Sigmoid colon (tissue), 7 donors: ENCODE results near the gene PLCH2. TPM values are rescaled to one million over a fixed set of nuclear protein-coding genes. Genes with fewer than 3 reads are reported as not detected.

Experiments used
- DNase-seq: peaks from one replicate; pipeline ENCODE4 v3.0.0-alpha.2; 2019
- H3K27ac ChIP-seq, 4 donors: fragments of 200-600 bp; sonication (generic); one replicate each; pipeline ENCODE4 v1.5.1; 2016 to 2019; ENCODE audit warnings: mild to moderate bottlenecking in 1 of 4
- H3K27me3 ChIP-seq, 3 donors: fragments of 200-600 bp; sonication (generic); one replicate each; pipeline ENCODE4 v1.5.1; 2019; ENCODE audit warnings: mild to moderate bottlenecking in 1 of 3
- H3K36me3 ChIP-seq, 4 donors: fragments of 200-600 bp; sonication (generic); one replicate each; pipeline ENCODE4 v1.5.1; 2016 to 2019
- H3K4me1 ChIP-seq, 4 donors: fragments of 200-600 bp; sonication (generic); one replicate each; pipeline ENCODE4 v1.5.1; 2017 to 2019
- H3K4me3 ChIP-seq, 4 donors: fragments of 200-600 bp; sonication (generic); one replicate each; pipeline ENCODE4 v1.5.1; 2017 to 2019; ENCODE audit warnings: mild to moderate bottlenecking in 2 of 4, moderate library complexity in 1 of 4
- H3K9me3 ChIP-seq, 4 donors: fragments of 200-600 bp in 3 of 4; sonication (generic) in 3 of 4; one replicate each; pipeline versions ENCODE4 v1.5.1 to v1.6.1; 2013 to 2019
- EP300 ChIP-seq, 4 donors: sonication (generic); formaldehyde crosslinking; IDR thresholded peaks; one replicate each; pipeline ENCODE4 v1.6.1; 2017; ENCODE audit warnings: antibody characterized with exemption in 4 of 4
- POLR2A ChIP-seq, 2 donors: fragments of 450-650 bp; IDR thresholded peaks; one replicate each; pipeline ENCODE4 v1.6.1; 2016; ENCODE audit warnings: antibody characterized with exemption in 2 of 2, mild to moderate bottlenecking in 2 of 2, moderate library complexity in 2 of 2
- POLR2AphosphoS5 ChIP-seq, 4 donors: sonication (generic); formaldehyde crosslinking; IDR thresholded peaks; one replicate each; pipeline ENCODE4 v1.6.1; 2017; ENCODE audit warnings: antibody characterized with exemption in 4 of 4
- WGBS, 2 donors: extraction: QIAGEN DNeasy Blood & Tissue Kit; methylation state at CpG; one replicate each; pipeline ENCODE4 v1.1.7; 2013; 5-methylcytosine and 5-hydroxymethylcytosine counted together
- intact Hi-C: fragments of 100-400 bp; cut with DNase I; formaldehyde crosslinking; loops from one replicate; pipeline ENCODE4 v1.15.1; 2023
- polyA plus RNA-seq, 3 donors: library from polyadenylated mRNA; stranded (reverse); fragments of 200-250 nt; gene quantifications; one replicate each; pipeline ENCODE4 v1.2.3, GENCODE V29; 2013
- total RNA-seq, 4 donors: library from RNA; depleted of rRNA; stranded (reverse); fragments of >200 nt; gene quantifications; one replicate each; pipeline ENCODE4 v1.1.0, GENCODE V29; 2016
- TF ChIP-seq, protein P1 (sequence below), 4 experiments: fragments of 450-650 bp in 3 of 4; fragments of 200-600 bp in 1 of 4; IDR thresholded peaks; one replicate each; pipeline ENCODE4 v1.5.1; 2016 to 2019; ENCODE audit warnings: antibody characterized with exemption in 4 of 4, mild to moderate bottlenecking in 3 of 4, moderate library complexity in 2 of 4
- donor health status: healthy with polysubstance abuse.
- donor health status: Bipolar disorder and iron deficiency.
- donor health status: healthy.

Gene PLCH2
- total and polyA plus RNA-seq, 7 donors: 0.54 to 3.8 (median 1.1) TPM; not detected in 2

DNA sequence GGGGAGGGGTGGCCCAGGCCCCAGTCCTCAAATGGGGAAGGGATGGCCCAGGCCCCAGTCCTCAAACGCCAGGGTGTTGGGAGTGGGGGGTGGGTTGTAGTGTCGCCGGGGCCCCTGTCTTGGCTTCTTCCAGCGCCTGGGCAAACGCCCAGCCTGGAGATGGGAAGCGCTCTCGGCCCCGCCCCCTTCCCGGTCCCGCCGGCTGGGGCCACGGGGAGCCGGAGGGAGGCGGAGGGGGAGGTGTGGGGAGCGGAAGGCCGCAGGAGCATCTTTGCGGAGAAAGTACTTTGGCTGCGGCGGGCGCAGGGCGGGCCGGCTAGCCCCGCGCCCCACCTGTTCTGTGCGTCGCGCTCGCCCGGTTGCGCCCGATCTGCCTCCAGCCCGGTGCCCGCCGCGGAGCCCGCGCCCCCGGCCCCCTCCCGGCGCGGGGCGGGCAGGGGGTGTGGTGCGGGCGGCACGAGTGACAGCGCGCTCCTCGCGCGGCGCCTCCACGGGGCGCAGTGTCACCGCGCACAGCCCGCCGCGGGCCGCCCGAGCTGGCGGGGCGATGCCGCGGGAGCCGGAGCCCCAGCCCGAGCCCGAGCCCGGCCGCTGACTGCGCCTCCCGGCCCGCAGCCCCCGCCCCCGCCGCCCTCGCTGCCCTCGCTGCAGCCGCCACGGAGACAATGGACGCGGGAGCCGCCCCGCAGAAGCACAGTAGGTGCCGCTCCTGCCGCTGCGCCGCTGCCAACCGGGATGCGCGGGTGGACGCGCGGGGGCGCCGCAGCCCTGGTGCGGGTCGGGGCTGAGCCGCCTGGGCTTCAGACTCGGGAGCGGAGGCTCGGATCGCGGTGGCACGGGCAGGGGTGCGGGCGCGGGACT, 32.6 kb upstream of the PLCH2 start:
- H3K4me3 ChIP-seq: no peak overlapping the region
- intact Hi-C loops: no loop called here
- DNase-seq: no peak
- 1 to 2% methylated on average over 107 of the region's 107 CpGs for WGBS, 2 donors
- peaks cover 7 to 86% (median 36%) of the 10 kb centered on the region in 3 donors for H3K27me3 ChIP-seq
- no peaks in the 10 kb centered on the region for H3K9me3 ChIP-seq
- H3K27ac ChIP-seq: no peak overlapping the region
- H3K36me3 ChIP-seq: no peaks in the 10 kb centered on the region
- no peaks in the 10 kb centered on the region for H3K4me1 ChIP-seq
- no peak for TF ChIP-seq EP300 (IDR thresholded peaks at IDR 0.05)
- no peak for TF ChIP-seq POLR2A (IDR thresholded peaks at IDR 0.05)
- no peak for TF ChIP-seq POLR2AphosphoS5 (IDR thresholded peaks at IDR 0.05)
- TF ChIP-seq, protein P1, sequence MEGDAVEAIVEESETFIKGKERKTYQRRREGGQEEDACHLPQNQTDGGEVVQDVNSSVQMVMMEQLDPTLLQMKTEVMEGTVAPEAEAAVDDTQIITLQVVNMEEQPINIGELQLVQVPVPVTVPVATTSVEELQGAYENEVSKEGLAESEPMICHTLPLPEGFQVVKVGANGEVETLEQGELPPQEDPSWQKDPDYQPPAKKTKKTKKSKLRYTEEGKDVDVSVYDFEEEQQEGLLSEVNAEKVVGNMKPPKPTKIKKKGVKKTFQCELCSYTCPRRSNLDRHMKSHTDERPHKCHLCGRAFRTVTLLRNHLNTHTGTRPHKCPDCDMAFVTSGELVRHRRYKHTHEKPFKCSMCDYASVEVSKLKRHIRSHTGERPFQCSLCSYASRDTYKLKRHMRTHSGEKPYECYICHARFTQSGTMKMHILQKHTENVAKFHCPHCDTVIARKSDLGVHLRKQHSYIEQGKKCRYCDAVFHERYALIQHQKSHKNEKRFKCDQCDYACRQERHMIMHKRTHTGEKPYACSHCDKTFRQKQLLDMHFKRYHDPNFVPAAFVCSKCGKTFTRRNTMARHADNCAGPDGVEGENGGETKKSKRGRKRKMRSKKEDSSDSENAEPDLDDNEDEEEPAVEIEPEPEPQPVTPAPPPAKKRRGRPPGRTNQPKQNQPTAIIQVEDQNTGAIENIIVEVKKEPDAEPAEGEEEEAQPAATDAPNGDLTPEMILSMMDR (IDR thresholded peaks at IDR 0.05): no peak

DNA sequence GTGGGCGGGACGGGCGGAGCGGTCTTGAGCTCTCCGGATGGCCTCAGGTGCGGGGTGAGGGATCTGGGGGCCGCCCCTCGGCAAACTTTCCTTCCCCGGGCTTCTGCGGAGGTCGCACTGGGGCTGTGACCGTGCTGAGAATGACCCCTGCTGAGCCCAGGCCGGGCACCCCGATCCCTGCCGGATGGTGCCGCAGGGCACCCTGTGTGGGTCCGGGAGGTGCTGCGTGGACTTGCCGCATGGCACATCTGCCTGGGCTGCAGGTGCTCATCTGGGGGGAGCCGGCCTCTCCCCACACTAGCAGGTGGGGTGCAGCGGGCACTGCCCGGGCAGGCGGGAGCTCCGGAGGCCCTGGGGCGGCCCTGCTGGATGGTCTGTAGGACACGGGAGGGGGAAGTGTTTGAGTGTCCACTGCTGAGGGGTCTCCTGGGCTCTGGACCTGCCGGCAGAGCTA, 31.9 kb upstream of the PLCH2 start:
- H3K4me1 ChIP-seq: no peaks in the 10 kb centered on the region

DNA sequence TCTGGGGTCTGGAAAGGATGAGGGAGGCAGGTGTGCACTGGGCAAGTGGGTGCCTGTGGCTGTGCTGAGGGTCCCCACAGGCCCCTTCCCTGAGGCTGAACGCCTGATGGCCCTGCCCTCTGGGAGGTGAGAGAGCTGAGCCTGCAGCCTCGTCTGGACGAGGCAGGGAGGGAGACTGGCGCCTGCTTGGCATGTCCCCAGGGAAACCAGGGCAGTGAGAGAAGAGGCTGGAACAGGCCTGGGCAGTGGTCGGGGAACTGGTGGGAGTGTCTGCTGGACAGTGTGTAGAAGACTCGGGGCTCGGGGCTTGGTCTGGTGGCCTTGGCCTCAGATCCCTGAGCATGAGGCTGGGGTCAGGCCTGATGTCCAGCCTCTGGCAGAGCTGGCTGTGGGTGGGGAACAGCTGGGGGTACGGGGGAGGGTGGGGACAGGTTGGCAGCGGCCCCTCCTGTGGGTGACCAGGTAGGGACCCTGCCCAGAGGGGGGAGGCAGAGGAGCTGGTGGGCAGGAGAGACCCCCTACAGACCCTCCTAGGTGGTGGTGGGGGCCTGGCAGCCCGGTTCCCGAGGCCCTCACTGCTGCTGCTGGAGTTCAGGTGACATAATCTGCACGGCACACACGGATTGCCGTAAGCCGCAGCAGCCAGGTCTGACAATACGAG, 30.8 kb upstream of the PLCH2 start:
- H3K27me3 ChIP-seq: peaks cover 7 to 73% (median 36%) of the 10 kb centered on the region in 3 donors
- 74 to 77% methylated on average over 16 of the region's 16 CpGs for WGBS, 2 donors
- no peaks in the 10 kb centered on the region for H3K9me3 ChIP-seq

More for the DNA sequence above, 31.9 kb upstream of the PLCH2 start:
- WGBS, 2 donors: 36 to 41% methylated on average over 27 of the region's 27 CpGs
- no peaks in the 10 kb centered on the region for H3K36me3 ChIP-seq
- TF ChIP-seq EP300 (IDR thresholded peaks at IDR 0.05) (no peak), POLR2A (IDR thresholded peaks at IDR 0.05) (no peak), POLR2AphosphoS5 (IDR thresholded peaks at IDR 0.05) (no peak)
- TF ChIP-seq, protein P1 (IDR thresholded peaks at IDR 0.05): no peak
- H3K4me3 ChIP-seq: no peak overlapping the region
- intact Hi-C loops: no loop called here
- no peak overlapping the region for H3K27ac ChIP-seq
- H3K27me3 ChIP-seq: peaks cover 7 to 81% (median 36%) of the 10 kb centered on the region in 3 donors
- H3K9me3 ChIP-seq: no peaks in the 10 kb centered on the region
- DNase-seq: no peak

DNA sequence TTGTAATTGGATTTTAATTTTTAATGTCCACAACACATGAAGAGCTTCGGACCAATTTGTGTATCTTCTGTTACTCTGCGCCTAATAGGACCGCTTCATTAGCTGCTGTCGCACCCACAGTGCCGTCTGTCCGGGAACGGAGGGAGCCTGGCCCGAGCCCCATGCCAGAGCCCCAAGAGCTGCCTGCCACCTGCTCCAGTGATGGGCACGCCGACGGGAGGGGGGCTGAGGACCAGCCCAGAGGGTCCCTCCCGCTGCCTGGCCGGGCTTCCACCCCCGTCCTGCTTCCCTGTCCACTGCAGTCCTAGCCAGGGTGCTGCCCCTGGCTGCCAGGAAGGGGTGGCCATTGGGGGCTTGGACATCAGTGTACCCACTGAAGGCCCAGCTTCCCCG, 30.3 kb upstream of the PLCH2 start:
- no peaks in the 10 kb centered on the region for H3K9me3 ChIP-seq
- peaks cover 7 to 73% (median 36%) of the 10 kb centered on the region in 3 donors for H3K27me3 ChIP-seq
- 85 to 87% methylated on average over 15 of the region's 15 CpGs for WGBS, 2 donors
- TF ChIP-seq POLR2A (IDR thresholded peaks at IDR 0.05) (no peak), POLR2AphosphoS5 (IDR thresholded peaks at IDR 0.05) (no peak), EP300 (IDR thresholded peaks at IDR 0.05) (no peak)
- TF ChIP-seq, protein P1 (IDR thresholded peaks at IDR 0.05): no peak
- no peaks in the 10 kb centered on the region for H3K4me1 ChIP-seq
- no peak overlapping the region for H3K4me3 ChIP-seq
- intact Hi-C loops: no loop called here
- H3K36me3 ChIP-seq: no peaks in the 10 kb centered on the region
- H3K27ac ChIP-seq: no peak overlapping the region
- DNase-seq: no peak

More for the DNA sequence above, 30.8 kb upstream of the PLCH2 start:
- Histone ChIP-seq H3K27ac (no peak overlapping the region), H3K4me1 (no peaks in the 10 kb centered on the region), H3K36me3 (no peaks in the 10 kb centered on the region), H3K4me3 (no peak overlapping the region)
- no peak for DNase-seq
- TF ChIP-seq POLR2AphosphoS5 (IDR thresholded peaks at IDR 0.05) (no peak), EP300 (IDR thresholded peaks at IDR 0.05) (no peak), POLR2A (IDR thresholded peaks at IDR 0.05) (no peak)
- TF ChIP-seq, protein P1 (IDR thresholded peaks at IDR 0.05): no peak
- intact Hi-C loops: no loop called here
